ENCODE data around the gene RGL2. TPM values are rescaled to one million over a fixed set of nuclear protein-coding genes. Genes with fewer than 3 reads are reported as not detected.

Gene RGL2
- total and polyA plus RNA-seq, 2 of the 13 experiments (the other 11 are each of a cell fraction or from before 2014, with no cell fraction given), result 22.9 to 47.4 TPM

DNA sequence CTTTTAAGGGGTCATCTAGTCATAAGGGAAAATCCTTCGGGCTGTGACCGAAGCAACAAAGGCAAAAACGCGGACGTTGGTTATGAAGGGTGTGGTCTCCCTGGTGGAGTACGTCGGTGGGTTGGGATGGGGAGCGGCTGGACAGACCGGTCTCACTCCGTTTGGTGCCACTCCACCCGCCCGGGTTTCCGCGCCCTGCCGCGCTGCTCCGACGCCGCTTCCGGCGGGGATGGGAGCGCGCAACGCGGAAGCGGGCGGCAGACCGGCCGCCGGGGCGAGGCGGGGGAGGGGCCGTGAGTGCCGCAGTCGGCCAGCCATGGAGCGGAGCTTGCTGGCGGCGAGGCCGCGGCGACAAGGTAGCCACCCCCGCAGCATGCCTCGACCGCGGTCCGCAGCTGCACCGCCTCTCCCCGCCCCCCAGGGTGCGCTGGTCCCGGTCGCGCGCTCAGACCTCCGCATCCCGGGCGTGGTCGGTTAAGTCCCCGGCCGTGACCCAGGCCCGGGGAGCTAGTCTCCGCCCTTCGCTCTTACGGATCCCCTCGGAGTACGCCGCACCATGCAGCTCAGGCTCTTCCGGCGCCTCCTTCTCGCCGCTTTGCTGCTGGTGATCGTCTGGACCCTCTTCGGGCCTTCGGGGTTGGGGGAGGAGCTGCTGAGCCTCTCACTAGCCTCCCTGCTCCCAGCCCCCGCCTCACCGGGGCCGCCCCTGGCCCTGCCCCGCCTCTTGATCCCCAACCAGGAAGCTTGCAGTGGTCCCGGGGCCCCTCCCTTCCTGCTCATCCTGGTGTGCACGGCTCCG is 21.7 kb downstream of the RGL2 start, which contains the start of gene B3GALT4 (continued):
- TF ChIP-seq, protein P1, sequence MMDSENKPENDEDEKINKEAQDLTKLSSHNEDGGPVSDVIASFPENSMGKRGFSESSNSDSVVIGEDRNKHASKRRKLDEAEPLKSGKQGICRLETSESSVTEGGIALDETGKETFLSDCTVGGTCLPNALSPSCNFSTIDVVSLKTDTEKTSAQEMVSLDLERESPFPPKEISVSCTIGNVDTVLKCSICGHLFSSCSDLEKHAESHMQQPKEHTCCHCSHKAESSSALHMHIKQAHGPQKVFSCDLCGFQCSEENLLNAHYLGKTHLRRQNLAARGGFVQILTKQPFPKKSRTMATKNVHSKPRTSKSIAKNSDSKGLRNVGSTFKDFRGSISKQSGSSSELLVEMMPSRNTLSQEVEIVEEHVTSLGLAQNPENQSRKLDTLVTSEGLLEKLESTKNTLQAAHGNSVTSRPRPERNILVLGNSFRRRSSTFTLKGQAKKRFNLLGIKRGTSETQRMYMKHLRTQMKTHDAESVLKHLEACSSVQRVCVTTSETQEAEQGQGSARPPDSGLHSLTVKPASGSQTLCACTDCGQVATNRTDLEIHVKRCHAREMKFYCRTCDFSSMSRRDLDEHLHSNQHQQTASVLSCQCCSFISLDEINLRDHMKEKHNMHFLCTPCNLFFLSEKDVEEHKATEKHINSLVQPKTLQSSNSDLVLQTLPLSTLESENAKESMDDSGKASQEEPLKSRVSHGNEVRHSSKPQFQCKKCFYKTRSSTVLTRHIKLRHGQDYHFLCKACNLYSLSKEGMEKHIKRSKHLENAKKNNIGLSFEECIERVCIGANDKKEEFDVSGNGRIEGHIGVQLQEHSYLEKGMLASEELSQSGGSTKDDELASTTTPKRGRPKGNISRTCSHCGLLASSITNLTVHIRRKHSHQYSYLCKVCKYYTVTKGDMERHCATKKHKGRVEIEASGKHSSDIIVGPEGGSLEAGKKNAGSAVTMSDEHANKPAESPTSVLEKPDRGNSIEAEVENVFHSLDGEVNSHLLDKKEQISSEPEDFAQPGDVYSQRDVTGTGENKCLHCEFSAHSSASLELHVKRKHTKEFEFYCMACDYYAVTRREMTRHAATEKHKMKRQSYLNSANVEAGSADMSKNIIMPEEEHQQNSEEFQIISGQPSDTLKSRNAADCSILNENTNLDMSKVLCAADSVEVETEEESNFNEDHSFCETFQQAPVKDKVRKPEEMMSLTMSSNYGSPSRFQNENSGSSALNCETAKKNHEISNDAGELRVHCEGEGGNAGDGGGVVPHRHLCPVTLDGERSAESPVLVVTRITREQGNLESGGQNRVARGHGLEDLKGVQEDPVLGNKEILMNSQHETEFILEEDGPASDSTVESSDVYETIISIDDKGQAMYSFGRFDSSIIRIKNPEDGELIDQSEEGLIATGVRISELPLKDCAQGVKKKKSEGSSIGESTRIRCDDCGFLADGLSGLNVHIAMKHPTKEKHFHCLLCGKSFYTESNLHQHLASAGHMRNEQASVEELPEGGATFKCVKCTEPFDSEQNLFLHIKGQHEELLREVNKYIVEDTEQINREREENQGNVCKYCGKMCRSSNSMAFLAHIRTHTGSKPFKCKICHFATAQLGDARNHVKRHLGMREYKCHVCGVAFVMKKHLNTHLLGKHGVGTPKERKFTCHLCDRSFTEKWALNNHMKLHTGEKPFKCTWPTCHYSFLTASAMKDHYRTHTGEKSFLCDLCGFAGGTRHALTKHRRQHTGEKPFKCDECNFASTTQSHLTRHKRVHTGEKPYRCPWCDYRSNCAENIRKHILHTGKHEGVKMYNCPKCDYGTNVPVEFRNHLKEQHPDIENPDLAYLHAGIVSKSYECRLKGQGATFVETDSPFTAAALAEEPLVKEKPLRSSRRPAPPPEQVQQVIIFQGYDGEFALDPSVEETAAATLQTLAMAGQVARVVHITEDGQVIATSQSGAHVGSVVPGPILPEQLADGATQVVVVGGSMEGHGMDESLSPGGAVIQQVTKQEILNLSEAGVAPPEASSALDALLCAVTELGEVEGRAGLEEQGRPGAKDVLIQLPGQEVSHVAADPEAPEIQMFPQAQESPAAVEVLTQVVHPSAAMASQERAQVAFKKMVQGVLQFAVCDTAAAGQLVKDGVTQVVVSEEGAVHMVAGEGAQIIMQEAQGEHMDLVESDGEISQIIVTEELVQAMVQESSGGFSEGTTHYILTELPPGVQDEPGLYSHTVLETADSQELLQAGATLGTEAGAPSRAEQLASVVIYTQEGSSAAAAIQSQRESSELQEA (CRISPR knock-in tag; IDR thresholded peaks at IDR 0.05; ENCODE audit: not compliant biosample characterization), result no peak
- TF ChIP-seq THYN1 (CRISPR knock-in tag; IDR thresholded peaks at IDR 0.05; ENCODE audit: borderline replicate concordance, low read depth), result no peak
- no peak for TF ChIP-seq ZNF329 (CRISPR knock-in tag; IDR thresholded peaks at IDR 0.05; ENCODE audit: low read depth)
- TF ChIP-seq, protein P2, sequence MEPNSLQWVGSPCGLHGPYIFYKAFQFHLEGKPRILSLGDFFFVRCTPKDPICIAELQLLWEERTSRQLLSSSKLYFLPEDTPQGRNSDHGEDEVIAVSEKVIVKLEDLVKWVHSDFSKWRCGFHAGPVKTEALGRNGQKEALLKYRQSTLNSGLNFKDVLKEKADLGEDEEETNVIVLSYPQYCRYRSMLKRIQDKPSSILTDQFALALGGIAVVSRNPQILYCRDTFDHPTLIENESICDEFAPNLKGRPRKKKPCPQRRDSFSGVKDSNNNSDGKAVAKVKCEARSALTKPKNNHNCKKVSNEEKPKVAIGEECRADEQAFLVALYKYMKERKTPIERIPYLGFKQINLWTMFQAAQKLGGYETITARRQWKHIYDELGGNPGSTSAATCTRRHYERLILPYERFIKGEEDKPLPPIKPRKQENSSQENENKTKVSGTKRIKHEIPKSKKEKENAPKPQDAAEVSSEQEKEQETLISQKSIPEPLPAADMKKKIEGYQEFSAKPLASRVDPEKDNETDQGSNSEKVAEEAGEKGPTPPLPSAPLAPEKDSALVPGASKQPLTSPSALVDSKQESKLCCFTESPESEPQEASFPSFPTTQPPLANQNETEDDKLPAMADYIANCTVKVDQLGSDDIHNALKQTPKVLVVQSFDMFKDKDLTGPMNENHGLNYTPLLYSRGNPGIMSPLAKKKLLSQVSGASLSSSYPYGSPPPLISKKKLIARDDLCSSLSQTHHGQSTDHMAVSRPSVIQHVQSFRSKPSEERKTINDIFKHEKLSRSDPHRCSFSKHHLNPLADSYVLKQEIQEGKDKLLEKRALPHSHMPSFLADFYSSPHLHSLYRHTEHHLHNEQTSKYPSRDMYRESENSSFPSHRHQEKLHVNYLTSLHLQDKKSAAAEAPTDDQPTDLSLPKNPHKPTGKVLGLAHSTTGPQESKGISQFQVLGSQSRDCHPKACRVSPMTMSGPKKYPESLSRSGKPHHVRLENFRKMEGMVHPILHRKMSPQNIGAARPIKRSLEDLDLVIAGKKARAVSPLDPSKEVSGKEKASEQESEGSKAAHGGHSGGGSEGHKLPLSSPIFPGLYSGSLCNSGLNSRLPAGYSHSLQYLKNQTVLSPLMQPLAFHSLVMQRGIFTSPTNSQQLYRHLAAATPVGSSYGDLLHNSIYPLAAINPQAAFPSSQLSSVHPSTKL (CRISPR knock-in tag; IDR thresholded peaks at IDR 0.05), result no peak
- TF ChIP-seq, protein P3, sequence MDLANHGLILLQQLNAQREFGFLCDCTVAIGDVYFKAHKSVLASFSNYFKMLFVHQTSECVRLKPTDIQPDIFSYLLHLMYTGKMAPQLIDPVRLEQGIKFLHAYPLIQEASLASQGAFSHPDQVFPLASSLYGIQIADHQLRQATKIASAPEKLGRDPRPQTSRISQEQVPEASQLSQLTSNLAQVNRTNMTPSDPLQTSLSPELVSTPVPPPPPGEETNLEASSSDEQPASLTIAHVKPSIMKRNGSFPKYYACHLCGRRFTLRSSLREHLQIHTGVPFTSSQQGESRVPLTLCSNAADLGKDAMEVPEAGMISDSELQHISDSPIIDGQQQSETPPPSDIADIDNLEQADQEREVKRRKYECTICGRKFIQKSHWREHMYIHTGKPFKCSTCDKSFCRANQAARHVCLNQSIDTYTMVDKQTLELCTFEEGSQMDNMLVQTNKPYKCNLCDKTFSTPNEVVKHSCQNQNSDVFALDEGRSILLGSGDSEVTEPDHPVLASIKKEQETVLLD (CRISPR knock-in tag; IDR thresholded peaks at IDR 0.05; ENCODE audit: low read depth), result no peak
- no peak for TF ChIP-seq ZNF562 (CRISPR knock-in tag; IDR thresholded peaks at IDR 0.05; ENCODE audit: borderline replicate concordance)
- TF ChIP-seq ZNF207 (IDR thresholded peaks at IDR 0.05; ENCODE audit: borderline replicate concordance), result no peak
- no peak for TF ChIP-seq CEBPG (CRISPR knock-in tag; IDR thresholded peaks at IDR 0.05)
- TF ChIP-seq KLF12 (CRISPR knock-in tag; IDR thresholded peaks at IDR 0.05; ENCODE audit: borderline replicate concordance), result no peak
- TF ChIP-seq ZFP36L1 (CRISPR knock-in tag; IDR thresholded peaks at IDR 0.05), result no peak
- TF ChIP-seq, protein P4, sequence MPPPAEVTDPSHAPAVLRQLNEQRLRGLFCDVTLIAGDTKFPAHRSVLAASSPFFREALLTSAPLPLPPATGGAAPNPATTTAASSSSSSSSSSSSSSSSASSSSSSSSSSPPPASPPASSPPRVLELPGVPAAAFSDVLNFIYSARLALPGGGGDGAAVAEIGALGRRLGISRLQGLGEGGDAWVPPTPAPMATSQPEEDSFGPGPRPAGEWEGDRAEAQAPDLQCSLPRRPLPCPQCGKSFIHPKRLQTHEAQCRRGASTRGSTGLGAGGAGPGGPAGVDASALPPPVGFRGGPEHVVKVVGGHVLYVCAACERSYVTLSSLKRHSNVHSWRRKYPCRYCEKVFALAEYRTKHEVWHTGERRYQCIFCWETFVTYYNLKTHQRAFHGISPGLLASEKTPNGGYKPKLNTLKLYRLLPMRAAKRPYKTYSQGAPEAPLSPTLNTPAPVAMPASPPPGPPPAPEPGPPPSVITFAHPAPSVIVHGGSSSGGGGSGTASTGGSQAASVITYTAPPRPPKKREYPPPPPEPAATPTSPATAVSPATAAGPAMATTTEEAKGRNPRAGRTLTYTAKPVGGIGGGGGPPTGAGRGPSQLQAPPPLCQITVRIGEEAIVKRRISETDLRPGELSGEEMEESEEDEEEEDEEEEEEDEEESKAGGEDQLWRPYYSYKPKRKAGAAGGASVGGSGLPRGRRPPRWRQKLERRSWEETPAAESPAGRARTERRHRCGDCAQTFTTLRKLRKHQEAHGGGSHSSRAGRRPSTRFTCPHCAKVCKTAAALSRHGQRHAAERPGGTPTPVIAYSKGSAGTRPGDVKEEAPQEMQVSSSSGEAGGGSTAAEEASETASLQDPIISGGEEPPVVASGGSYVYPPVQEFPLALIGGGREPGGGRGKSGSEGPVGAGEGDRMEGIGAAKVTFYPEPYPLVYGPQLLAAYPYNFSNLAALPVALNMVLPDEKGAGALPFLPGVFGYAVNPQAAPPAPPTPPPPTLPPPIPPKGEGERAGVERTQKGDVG (CRISPR knock-in tag; IDR thresholded peaks at IDR 0.05; ENCODE audit: borderline replicate concordance), result no peak; the same call in 1 of the 2 replicates

Measured in HepG2 (cell line).